Heart left ventricle (tissue), 16 donors: ENCODE measurements around the gene AFF3. TPM values are rescaled to one million over a fixed set of nuclear protein-coding genes. Genes with fewer than 3 reads are reported as not detected.

ENCODE experiments used
- ATAC-seq, 4 donors: fragments of 200-7000 bp; cut with Tn5 transposase; one replicate each; pipeline ENCODE4 v1.9.1; 2020 to 2022; ENCODE audit warnings: moderate library complexity in 4 of 4, mild to moderate bottlenecking in 3 of 4, moderate number of reproducible peaks in 1 of 4
- DNase-seq, 5 donors: peaks; one replicate each; pipeline ENCODE4 v3.0.0-alpha.2; 2020
- H3K27ac ChIP-seq, 12 donors: fragments of 200-600 bp; sonication (generic) in 4 of 12; one replicate each; pipeline versions ENCODE4 v1.5.0 to v1.8.0; 2016 to 2022; ENCODE audit warnings: mild to moderate bottlenecking in 2 of 12
- H3K27me3 ChIP-seq, 9 donors: fragments of 200-600 bp; sonication (generic) in 2 of 9; one replicate each; pipeline versions ENCODE4 v1.5.1 to v1.8.0; 2016 to 2022; ENCODE audit warnings: mild to moderate bottlenecking in 3 of 9
- H3K36me3 ChIP-seq, 9 donors: fragments of 200-600 bp; sonication (generic) in 2 of 9; one replicate each; pipeline versions ENCODE4 v1.5.0 to v1.8.0; 2018 to 2022; ENCODE audit warnings: mild to moderate bottlenecking in 2 of 9
- H3K4me1 ChIP-seq, 12 donors: fragments of 200-600 bp; sonication (generic) in 4 of 12; one replicate each; pipeline versions ENCODE4 v1.5.0 to v1.8.0; 2016 to 2022; ENCODE audit warnings: mild to moderate bottlenecking in 3 of 12
- H3K4me3 ChIP-seq, 12 donors: fragments of 200-600 bp; sonication (generic) in 4 of 12; one replicate each; pipeline versions ENCODE4 v1.5.0 to v1.8.0; 2017 to 2022; ENCODE audit warnings: mild to moderate bottlenecking in 9 of 12, moderate library complexity in 4 of 12
- H3K9me3 ChIP-seq, 12 donors: fragments of 200-600 bp; sonication (generic) in 4 of 12; one replicate each; pipeline versions ENCODE4 v1.5.0 to v1.8.0; 2016 to 2022; ENCODE audit warnings: mild to moderate bottlenecking in 1 of 12
- CTCF ChIP-seq, 12 donors: fragments of 200-600 bp; sonication (generic) in 4 of 12; IDR thresholded peaks; one replicate each; pipeline versions ENCODE4 v1.5.0 to v1.8.0; 2018 to 2022; ENCODE audit warnings: antibody characterized with exemption in 12 of 12, mild to moderate bottlenecking in 5 of 12
- POLR2A ChIP-seq, 2 donors: fragments of 450-650 bp; IDR thresholded peaks; one replicate each; pipeline ENCODE4 v1.6.1; 2017; ENCODE audit warnings: antibody characterized with exemption in 2 of 2, mild to moderate bottlenecking in 2 of 2, moderate library complexity in 2 of 2
- WGBS, 4 donors: extraction: QIAGEN DNeasy Blood & Tissue Kit in 2 of 4; methylation state at CpG; one replicate each; pipeline versions ENCODE4 v1.1.5 to v1.1.7; 2013 to 2018; 5-methylcytosine and 5-hydroxymethylcytosine counted together
- intact Hi-C, 10 donors: fragments of 100-400 bp; cut with DNase I; formaldehyde crosslinking; loops; one replicate each; pipeline versions ENCODE4 v1.11.1 to v1.14.2; 2022
- polyA plus RNA-seq, 2 donors: library from polyadenylated mRNA; stranded (reverse); fragments of 200-250 nt; gene quantifications; one replicate each; pipeline ENCODE4 v1.2.3, GENCODE V29; 2013
- total RNA-seq, 9 donors: library from RNA; depleted of rRNA in 2 of 9; stranded (reverse); fragments of >200 nt in 2 of 9; fragmentation: NEBNext Ultra II Directional in 3 of 9; extraction: Animal tissue kit (Norgen Biotek cat#: 25700) in 3 of 9; gene quantifications; one replicate each; pipeline versions ENCODE4 v1.1.0 to v1.2.4, GENCODE V29; 2016 to 2023
- donor health status: ischemic (EF 13 %, LVEDD 7.1; RV severe dilation, severe dysfunction).
- donor health status: healthy with polysubstance abuse.
- donor health status: DM: no; HTN: yes; CAD: no.
- donor health status: DM: no; HTN: no; CAD: no.
- donor health status: ischemic (EF 25% LVEDD 6.9; RV normal size, moderate dysfunction).
- donor health status: ischemic (EF 25% LVEDD 5.7; RV mildly dilated, moderate dysfunction).
- donor health status: healthy.
- donor health status: DM: yes; HTN: yes; CAD: no.
- donor health status: ischemic (EF 35%, LVEDD 5.7; RV mildly dilated, moderate dysfunction).
- donor health status: nonischemic (EF 11% LVEDD 7.7; RV severe dilation, severe dysfunction).
- donor health status: DM: yes; HTN: yes; CAD: no.
- donor health status: PGD.
- donor health status: ischemic (EF 29% LVEDD 5.4; RV normal size, mild dysfunction).
- donor health status: nonischemic (EF 23%, LVEDD 6.1; RV moderate dilation, normal function).

AFF3 gene
- total and polyA plus RNA-seq, 11 donors, result 1.3 to 15.5 (median 4.7) TPM

GRCh38 chr2:99878581-99879350 is 263.6 kb downstream of the AFF3 start:
- TF ChIP-seq POLR2A (IDR thresholded peaks at IDR 0.05), result no peak
- TF ChIP-seq CTCF (IDR thresholded peaks at IDR 0.05), result no peak
- Histone ChIP-seq H3K36me3 (no peaks in the 10 kb centered on the region), H3K27me3 (no peaks in the 10 kb centered on the region), H3K4me1 (peaks cover 0 to 31% (median 7%) of the 10 kb centered on the region in 12 donors), H3K27ac (peak overlapping the region in 7 of 12 donors; percentile 3 to 39 (median 17)), H3K4me3 (no peak overlapping the region), H3K9me3 (no peaks in the 10 kb centered on the region)
- intact Hi-C loops, result no loop called here
- peak in 2 of 4 donors; percentile 38 to 83 for ATAC-seq
- WGBS, 4 donors, result 57 to 64% (median 60%) methylated on average over 5 of the region's 5 CpGs
- DNase-seq, result no peak

DNA sequence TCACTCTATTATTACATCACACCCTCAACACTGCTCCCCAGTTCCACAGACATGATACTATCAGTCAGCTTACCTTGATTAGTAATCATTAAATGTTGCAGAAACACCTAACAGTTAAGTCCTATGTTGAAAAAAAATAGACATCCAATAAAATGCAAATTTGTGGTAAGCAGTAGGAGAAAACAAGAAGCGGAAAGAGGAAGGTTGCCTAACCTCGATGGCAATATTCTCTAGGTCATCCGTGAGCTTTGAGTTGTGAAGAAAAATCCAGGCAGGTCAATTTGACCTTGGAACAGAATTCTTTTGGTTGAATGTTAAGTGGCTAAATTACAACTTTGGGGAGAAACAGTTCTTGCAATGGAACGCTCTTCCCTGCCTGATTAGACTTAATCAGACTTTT is 264.4 kb downstream of the AFF3 start:
- ATAC-seq (no peak), DNase-seq (no peak)
- no peaks in the 10 kb centered on the region for H3K27me3 ChIP-seq
- 88 to 91% (median 88%) methylated on average over 4 of the region's 4 CpGs for WGBS, 4 donors
- H3K27ac ChIP-seq, result peak overlapping the region in 2 of 12 donors; percentile 30 to 39
- H3K36me3 ChIP-seq, result no peaks in the 10 kb centered on the region
- no peak for TF ChIP-seq POLR2A (IDR thresholded peaks at IDR 0.05)
- TF ChIP-seq CTCF (IDR thresholded peaks at IDR 0.05), result no peak
- no peak overlapping the region for H3K4me3 ChIP-seq
- no peaks in the 10 kb centered on the region for H3K9me3 ChIP-seq
- intact Hi-C loops, result no loop called here
- H3K4me1 ChIP-seq, result peaks cover 0 to 31% (median 7%) of the 10 kb centered on the region in 12 donors

DNA sequence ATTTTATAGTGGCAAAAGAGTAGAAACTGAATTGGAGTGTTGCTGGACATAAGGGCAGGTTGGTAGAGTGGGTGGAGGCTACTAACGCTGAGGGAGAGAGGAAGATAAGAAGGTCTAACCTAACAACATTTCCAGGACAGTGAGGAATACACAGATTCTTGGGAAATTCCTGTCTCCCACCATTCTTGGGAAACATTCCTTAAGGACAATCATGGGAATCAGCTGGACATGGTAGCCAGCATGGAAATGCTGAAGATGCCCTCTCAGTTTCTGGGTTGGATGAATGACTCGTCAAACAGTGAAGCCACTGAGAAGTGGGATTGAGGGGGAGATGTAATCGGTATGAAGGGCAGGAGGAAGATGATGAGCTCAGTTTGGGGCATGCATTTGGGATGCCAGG is 265.4 kb downstream of the AFF3 start:
- Histone ChIP-seq H3K4me1 (peaks cover 0 to 24% (median 7%) of the 10 kb centered on the region in 12 donors), H3K4me3 (no peak overlapping the region), H3K36me3 (no peaks in the 10 kb centered on the region), H3K9me3 (no peaks in the 10 kb centered on the region), H3K27ac (no peak overlapping the region), H3K27me3 (no peaks in the 10 kb centered on the region)
- intact Hi-C loops, result no loop called here
- DNase-seq, result no peak
- no peak for TF ChIP-seq POLR2A (IDR thresholded peaks at IDR 0.05)
- no peak for TF ChIP-seq CTCF (IDR thresholded peaks at IDR 0.05)
- 93 to 99% (median 96%) methylated on average over 3 of the region's 3 CpGs for WGBS, 4 donors
- no peak for ATAC-seq

GRCh38 chr2:99875627-99876201 is 266.7 kb downstream of the AFF3 start:
- Histone ChIP-seq H3K36me3 (no peaks in the 10 kb centered on the region), H3K4me1 (peaks cover 0 to 15% (median 6%) of the 10 kb centered on the region in 12 donors), H3K27ac (no peak overlapping the region), H3K9me3 (no peaks in the 10 kb centered on the region), H3K4me3 (no peak overlapping the region), H3K27me3 (no peaks in the 10 kb centered on the region)
- no peak for ATAC-seq
- no peak for DNase-seq
- TF ChIP-seq CTCF (IDR thresholded peaks at IDR 0.05) (no peak), POLR2A (IDR thresholded peaks at IDR 0.05) (no peak)
- intact Hi-C loops, result no loop called here
- WGBS, 4 donors, result 90 to 97% (median 96%) methylated on average over 7 of the region's 7 CpGs
